GM18951 (cell line): ENCODE data around the gene TSEN15.

Experiments
- POLR2A ChIP-seq: IDR thresholded peaks from 4 replicates; pipeline ENCODE4 v1.6.1; 2011; ENCODE audit warnings: mild to moderate bottlenecking; ENCODE audit not compliant: insufficient read length, insufficient read depth; ENCODE audit errors: extremely low read depth
- in situ Hi-C: fragments of 300-500 bp; cut with MboI; formaldehyde crosslinking; loops from one replicate; pipeline ENCODE4 v1.12.0; 2022; ENCODE audit warnings: low sequenced_read_pairs, mixed read lengths, inconsistent platforms; ENCODE audit not compliant: unreplicated experiment

The TSEN15 gene

GRCh38 chr1:184113251-184113650, 61.7 kb downstream of the TSEN15 start:
- in situ Hi-C loops: no loop called here
- TF ChIP-seq POLR2A: no peak

DNA sequence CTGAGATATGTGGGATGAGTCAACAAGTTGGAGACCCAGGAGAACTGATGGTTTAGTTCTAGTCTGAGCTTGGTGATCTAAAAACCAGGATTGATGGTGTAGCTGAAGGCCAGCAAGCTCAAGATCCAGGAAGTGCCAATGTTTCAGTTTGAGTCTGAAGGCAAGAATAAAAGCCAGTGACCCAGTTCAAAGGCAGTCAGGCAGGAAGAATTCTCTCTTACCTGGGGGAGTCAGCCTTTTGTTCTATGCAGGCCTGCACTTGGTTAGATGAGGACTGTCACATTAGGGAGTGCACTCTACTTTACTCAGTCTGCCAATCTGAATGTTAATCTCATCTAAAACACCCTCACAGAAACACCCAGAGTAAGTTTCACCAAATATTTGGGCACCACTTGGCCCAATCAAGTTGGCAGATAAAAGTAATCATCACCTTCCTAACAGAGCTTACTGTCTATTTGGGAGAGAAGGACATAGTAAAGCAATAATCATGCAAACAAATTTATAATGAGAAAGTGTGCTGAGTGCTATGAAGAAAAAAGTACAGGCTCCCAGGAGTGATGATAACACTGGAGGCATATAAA, 63.4 kb downstream of the TSEN15 start:
- in situ Hi-C loops: no loop called here
- TF ChIP-seq POLR2A: no peak

DNA sequence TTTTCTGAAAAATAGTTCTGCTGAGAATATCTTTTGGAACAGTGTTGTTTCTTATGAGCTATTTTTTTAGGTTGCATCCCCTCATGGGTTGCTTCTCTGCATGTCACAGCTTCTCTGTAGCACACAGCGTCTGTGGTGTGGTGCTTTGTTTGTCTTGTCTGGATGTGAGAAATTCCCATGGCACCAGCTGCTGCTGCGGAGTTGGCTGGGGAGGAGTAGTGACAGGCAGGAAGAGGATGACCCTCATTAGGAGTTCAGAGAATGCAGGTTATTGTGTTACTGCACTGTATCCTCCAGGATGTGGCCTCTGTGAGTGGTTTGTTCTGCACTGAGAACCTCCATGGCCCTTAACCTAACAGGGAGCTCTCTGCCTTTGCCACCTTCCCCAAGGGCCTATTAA, 64.8 kb downstream of the TSEN15 start:
- in situ Hi-C loops: no loop called here
- TF ChIP-seq POLR2A: no peak

DNA sequence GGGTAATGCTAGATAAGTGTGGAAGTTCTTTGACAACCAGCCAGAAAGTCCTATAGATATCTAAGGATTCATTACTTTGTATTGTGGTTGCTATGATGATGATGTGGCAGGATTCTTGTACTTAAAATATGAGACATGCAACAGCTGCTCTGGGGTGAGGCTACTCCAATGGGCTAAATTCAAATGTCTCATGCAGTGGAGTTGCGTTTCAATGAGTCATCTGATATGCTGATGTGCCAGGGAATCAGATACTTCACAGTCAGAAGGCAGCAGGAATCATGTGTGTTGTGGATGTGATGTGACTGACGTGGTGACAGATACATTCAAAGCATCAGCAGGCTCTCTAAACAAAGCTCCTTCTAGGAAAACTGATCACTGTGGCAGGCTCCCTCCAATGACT, 66.5 kb downstream of the TSEN15 start:
- no peak for TF ChIP-seq POLR2A
- in situ Hi-C loops: no loop called here
